HFF-Myc (cell line): Measurements from ENCODE around the gene MTRFR.

Experiments used
- DNase-seq: peaks from one replicate; pipeline ENCODE4 v3.0.0-alpha.2; 2011; ENCODE audit warnings: low read depth; ENCODE audit errors: extremely low read depth
- H3K4me3 ChIP-seq: replicated peaks from 2 replicates; pipeline ENCODE4 v1.5.1; 2011; ENCODE audit warnings: low read depth, mild to moderate bottlenecking, control low read depth, low read length
- CTCF ChIP-seq: IDR thresholded peaks from 2 replicates; pipeline ENCODE4 v1.5.1; 2012; ENCODE audit warnings: mild to moderate bottlenecking, low read depth, low read length, control low read depth; ENCODE audit errors: missing control alignments

Gene MTRFR

GRCh38 chr12:123273166-123273565, 39.9 kb downstream of the MTRFR start:
- TF ChIP-seq CTCF: no peak
- DNase-seq: no peak
- no peak overlapping the region for H3K4me3 ChIP-seq

- no peak for TF ChIP-seq CTCF
These were observed 44.9 kb downstream of the MTRFR start for GRCh38 chr12:123278101-123278627.

DNA sequence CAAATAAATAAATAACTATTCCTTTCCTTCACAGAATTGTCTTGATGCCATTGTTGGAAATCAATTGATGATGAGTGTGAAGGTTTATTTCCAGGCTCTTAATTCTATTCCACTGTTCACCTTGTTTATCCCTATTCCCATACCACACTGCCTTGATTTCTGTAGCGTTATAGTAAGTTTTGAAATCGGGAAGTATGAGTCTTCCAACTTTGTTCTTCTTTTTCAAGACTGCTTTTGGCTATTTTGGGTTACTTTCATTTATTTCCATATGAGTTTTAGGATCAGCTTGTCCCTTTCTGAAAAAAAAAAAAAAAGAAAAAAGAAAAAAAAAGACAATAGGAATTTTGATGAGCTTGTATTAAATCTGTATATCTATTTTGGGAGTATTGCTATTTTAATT, 47.7 kb downstream of the MTRFR start:
- no peak for DNase-seq
- no peak overlapping the region for H3K4me3 ChIP-seq
- no peak for TF ChIP-seq CTCF

More at GRCh38 chr12:123278101-123278627, 44.9 kb downstream of the MTRFR start:
- DNase-seq: no peak
- no peak overlapping the region for H3K4me3 ChIP-seq

DNA sequence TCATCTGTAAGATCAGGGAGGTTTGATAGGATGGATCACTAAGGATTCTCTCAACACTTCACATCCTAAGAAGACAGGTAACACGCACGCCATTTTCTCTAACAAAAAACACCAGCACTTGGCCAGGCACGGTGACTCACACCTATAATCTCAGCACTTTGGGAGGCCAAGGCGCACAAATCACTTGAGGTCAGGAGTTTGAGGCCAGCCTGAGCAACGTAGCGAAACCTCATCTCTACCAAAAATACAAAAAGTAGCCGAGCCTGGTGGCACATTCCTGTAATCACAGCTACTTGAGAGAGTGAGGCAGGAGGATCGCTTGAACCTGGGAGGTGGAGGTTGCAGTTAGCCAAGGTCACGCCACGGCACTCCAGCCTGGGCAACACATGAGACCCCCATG, 48.9 kb downstream of the MTRFR start:
- TF ChIP-seq CTCF: no peak

GRCh38 chr12:123283461-123283860, 50.2 kb downstream of the MTRFR start:
- no peak for DNase-seq
- TF ChIP-seq CTCF: no peak
- no peak overlapping the region for H3K4me3 ChIP-seq

More for the DNA sequence above, 48.9 kb downstream of the MTRFR start:
- H3K4me3 ChIP-seq: no peak overlapping the region
- DNase-seq: no peak

DNA sequence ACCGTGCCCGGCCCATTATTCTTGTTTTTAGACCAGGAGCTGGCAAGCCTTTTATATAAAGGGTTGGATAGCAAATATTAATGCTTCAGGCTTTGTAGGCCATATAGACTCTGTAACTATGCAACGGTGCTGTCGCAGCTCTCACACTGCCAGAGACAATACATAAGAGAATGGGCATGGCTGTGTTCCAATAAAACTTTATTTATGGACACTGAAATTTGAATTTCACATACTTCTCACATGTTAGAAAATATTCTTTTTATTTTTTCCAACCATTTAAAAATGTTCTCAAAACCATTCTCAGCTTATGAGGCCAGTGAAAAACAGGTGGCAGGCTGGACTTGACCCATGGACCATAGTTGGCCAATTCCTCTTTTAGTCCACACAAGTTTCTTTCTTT, 51.4 kb downstream of the MTRFR start:
- no peak for DNase-seq
- no peak overlapping the region for H3K4me3 ChIP-seq
- no peak for TF ChIP-seq CTCF
